GM18505 (cell line): ENCODE measurements around the gene TNS3.

ENCODE experiments used
- ATAC-seq: cut with Tn5 transposase; IDR thresholded peaks from one replicate; pipeline ENCODE4 v1.9.1; 2021; ENCODE audit not compliant: unreplicated experiment
- POLR2A ChIP-seq: IDR thresholded peaks from 4 replicates; pipeline ENCODE4 v1.6.1; 2011; ENCODE audit warnings: borderline replicate concordance; ENCODE audit not compliant: insufficient read depth, insufficient read length; ENCODE audit errors: extremely low read depth

Gene TNS3

DNA sequence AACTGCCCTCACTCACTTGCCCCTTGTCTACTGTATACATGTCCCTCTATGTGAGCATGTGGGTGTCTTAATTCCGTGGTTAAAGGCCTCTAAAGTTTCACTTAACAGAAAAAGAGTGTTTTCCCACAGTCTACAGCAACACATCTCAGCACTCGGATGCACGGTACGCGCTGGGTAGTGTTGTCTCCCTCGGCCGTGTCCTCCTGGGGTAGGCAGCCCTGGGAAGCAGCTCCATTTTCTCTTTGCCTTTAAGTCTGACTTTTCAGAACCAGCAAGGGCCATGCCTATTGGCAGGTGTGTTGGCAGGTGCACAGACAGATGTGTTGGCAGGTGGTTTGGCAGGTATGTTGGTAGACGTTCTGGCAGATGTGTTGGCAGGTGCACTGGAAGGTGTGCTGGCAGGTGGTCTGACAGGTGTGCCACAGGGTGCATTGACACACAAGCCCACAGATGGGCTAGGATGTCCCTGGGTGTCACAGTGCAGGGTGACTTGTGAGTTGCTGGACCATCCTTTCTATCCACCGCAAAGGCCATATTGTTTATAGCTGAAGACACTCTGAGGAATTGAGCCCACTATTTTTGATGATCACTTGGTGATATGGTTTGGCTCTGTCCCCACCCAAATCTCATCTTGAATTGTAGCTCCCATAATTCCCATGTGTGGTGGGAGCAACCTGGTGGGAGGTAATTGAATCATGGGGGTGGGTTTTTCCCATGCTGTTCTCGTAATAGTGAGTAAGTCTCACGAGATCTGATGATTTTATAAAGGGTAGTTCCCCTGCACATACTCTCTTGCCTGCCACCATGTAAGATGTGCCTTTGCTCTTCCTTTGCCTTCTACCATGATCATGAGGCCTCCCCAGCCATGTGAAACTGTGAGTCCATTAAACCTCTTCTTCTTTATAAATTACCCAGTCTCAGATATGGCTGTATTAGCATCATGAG is 296.9 kb downstream of the TNS3 start:
- no peak for ATAC-seq
- no peak for TF ChIP-seq POLR2A

DNA sequence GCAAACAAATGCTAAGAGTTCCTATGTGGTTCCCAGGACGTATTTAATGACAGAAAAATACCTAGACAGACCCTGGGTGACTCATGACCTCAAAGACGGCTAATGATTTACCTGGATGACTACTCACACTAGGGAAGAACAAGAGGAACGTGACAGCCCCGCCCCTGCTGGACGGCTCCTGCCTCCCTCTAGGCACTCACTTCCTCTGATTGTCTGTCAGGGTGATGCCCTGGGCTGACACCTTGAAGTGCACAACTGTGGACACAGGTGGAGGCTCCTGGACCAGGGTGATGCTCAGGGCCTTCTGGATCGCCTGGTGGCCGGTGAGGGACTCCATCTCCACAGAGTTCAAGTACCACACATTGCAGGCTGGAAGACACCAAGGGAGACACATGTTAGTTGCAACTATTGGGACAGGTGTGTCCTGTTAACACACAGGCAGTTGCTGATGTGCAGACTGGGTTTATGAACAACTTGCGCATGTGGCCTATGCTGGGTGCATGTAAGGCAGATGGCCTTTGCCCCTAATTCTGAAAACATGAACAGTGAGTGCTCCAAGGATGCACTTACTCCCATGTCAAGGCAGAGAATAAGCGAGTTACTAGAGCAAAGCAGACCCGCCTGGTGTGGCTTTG is 298.3 kb downstream of the TNS3 start:
- no peak for ATAC-seq
- no peak for TF ChIP-seq POLR2A

GRCh38 chr7:47282790-47283496 is 299.0 kb downstream of the TNS3 start:
- ATAC-seq: no peak
- no peak for TF ChIP-seq POLR2A

GRCh38 chr7:47281966-47282643 is 299.8 kb downstream of the TNS3 start:
- no peak for ATAC-seq
- no peak for TF ChIP-seq POLR2A

DNA sequence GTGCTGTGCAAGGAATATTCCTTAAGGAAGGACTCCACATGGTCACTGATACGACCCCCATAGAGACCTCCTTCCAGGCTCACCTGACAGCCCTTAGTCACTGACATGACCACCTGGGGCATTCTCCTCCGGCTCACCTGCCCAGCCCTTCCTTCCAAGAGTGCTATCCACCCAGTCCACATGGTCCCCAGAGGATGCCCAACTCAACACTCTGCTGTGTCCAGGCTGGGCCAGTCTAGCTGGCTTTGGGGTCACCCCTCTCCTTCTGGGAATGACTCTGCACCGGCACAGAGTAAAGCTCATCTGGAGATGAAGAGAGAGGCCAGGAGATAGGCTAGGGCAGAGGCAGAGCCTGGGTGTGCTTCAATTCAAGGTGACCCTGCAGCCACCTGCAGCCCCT is 300.8 kb downstream of the TNS3 start:
- no peak for ATAC-seq
- no peak for TF ChIP-seq POLR2A

GRCh38 chr7:47280114-47280513 is 301.8 kb downstream of the TNS3 start:
- ATAC-seq: no peak
- TF ChIP-seq POLR2A: no peak

DNA sequence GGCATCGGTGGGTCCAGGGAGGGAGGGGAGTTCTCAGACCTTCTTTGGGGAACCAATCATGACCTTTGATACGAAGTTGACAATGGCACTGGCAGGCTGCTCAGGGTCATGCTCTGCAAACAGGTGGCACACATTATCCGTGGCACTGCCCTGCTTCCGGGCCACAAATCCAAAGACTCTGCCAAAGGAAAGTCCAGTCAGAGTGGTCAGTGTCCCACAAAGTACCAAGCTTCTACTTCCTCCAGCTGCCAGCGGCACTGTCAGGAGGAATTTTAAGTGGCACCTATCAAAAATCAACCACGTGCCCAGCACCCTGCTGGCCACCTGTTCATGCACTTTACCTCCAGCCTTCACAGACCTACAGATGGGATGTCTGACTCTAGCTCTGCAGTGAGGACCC is 303.9 kb downstream of the TNS3 start:
- ATAC-seq: no peak
- TF ChIP-seq POLR2A: no peak

GRCh38 chr7:47277321-47277781 is 304.6 kb downstream of the TNS3 start:
- TF ChIP-seq POLR2A: no peak
- no peak for ATAC-seq

DNA sequence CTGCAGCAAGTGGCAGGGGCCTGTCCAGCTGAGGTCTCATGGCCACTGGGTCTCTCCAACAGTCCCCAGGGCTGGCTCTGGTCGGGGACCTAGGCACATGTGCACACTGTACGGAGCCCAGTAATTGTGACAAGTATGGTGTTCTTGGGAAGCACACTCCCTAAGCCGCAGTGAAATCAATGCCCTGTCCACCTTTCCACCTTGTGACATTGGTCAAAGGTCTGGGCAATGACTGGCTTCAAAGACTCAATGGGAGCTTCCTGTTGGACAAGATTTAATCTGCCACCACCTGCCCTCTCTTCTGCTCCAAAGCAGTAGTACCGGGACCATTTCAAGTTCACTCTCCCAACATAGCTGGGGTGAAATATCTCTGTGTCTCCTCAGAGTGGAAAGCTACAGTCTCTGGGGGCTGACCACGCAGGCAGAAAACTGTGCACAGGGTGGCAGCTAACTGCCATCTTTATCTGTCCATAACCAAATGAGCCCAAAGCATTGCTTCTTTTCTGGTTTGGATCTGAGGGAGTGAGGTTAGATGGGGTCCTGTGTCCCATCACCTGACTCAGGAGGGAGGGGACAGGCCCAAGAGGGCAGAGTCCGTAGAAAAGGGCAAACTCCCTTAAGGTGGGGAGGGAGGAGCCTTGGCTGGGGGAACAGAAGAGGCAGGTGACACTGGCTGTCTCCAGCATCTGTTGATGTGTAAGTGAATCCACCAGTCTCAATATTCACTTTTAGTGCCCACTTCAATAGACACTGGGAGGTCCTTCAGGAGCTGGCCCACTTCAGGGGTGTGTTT is 307.7 kb downstream of the TNS3 start:
- TF ChIP-seq POLR2A: no peak
- no peak for ATAC-seq

GRCh38 chr7:47273088-47273487 is 308.8 kb downstream of the TNS3 start:
- TF ChIP-seq POLR2A: no peak
- no peak for ATAC-seq

DNA sequence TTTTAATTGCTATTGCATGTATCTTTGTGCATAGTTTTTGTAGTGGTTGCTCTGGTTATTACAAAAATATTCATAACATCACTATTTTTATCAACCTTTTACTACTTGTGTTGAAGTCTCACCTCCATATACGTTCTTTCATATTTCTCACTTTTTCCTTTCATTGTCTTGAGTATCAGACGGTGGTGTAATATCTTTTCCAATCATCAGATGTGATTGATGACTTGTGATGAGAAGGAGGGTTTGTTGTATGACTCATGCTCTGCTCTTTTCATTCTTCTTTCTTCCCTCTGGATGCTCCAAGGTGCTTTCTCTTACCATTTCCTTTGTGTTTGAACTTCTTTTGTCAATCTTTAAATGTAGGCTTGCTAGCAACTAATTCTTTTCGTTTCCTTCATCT is 310.2 kb downstream of the TNS3 start:
- ATAC-seq: no peak
- TF ChIP-seq POLR2A: no peak
